OCI-LY1 (cell line): ENCODE data around the gene EMP3.

Source experiments
- H2AFZ ChIP-seq: fragments of 200-600 bp; sonication (generic), shearing (Covaris generic); 2 replicates; pipeline ENCODE4 v1.6.0; 2014; ENCODE audit warnings: antibody characterized with exemption, mild to moderate bottlenecking, low read length
- H3F3A ChIP-seq: fragments of 200-600 bp; sonication (generic), shearing (Covaris generic); 2 replicates; pipeline ENCODE4 v1.6.0; 2014; ENCODE audit warnings: mild to moderate bottlenecking, antibody characterized with exemption, low read length, moderate library complexity; ENCODE audit not compliant: insufficient read depth
- H3K27ac ChIP-seq: fragments of 200-600 bp; sonication (generic); 2 replicates; pipeline ENCODE4 v1.5.1; 2014; ENCODE audit warnings: low read length, mixed run types, mild to moderate bottlenecking, low read depth; ENCODE audit not compliant: poor library complexity, severe bottlenecking
- H3K27me3 ChIP-seq: fragments of 200-600 bp; sonication (generic); 2 replicates; pipeline ENCODE4 v1.6.0; 2014; ENCODE audit warnings: antibody characterized with exemption, mild to moderate bottlenecking, low read length, moderate library complexity; ENCODE audit not compliant: insufficient read depth
- H3K36me3 ChIP-seq: fragments of 200-600 bp; sonication (generic); 2 replicates; pipeline ENCODE4 v1.6.1; 2014; ENCODE audit warnings: mild to moderate bottlenecking, antibody characterized with exemption, low read length, moderate library complexity, mixed read lengths; ENCODE audit not compliant: insufficient read depth
- H3K4me1 ChIP-seq: fragments of 200-600 bp; sonication (generic); 2 replicates; pipeline ENCODE4 v1.5.1; 2014; ENCODE audit warnings: mild to moderate bottlenecking, low read length, moderate library complexity; ENCODE audit not compliant: insufficient read depth, severe bottlenecking
- H3K4me2 ChIP-seq: fragments of 200-600 bp; sonication (generic), shearing (Covaris generic); 2 replicates; pipeline ENCODE4 v1.6.1; 2014; ENCODE audit warnings: low read length
- H3K4me3 ChIP-seq: fragments of 200-600 bp; sonication (generic); 2 replicates; pipeline ENCODE4 v1.5.1; 2014; ENCODE audit warnings: low read length, low read depth, mild to moderate bottlenecking, mixed read lengths; ENCODE audit not compliant: poor library complexity, severe bottlenecking
- H3K79me2 ChIP-seq: fragments of 200-600 bp; shearing (Covaris generic); 2 replicates; pipeline ENCODE4 v1.6.1; 2016; ENCODE audit warnings: mixed run types, low read length, mixed read lengths; ENCODE audit not compliant: insufficient read depth
- H3K9ac ChIP-seq: fragments of 200-600 bp; sonication (generic), shearing (Covaris generic); 2 replicates; pipeline ENCODE4 v1.6.1; 2014; ENCODE audit warnings: mild to moderate bottlenecking, low read length, mixed read lengths
- H3K9me2 ChIP-seq: fragments of 200-600 bp; sonication (generic), shearing (Covaris generic); 2 replicates; pipeline ENCODE4 v1.6.1; 2014; ENCODE audit warnings: low read depth, mild to moderate bottlenecking, low read length, mixed read lengths
- H3K9me3 ChIP-seq: fragments of 200-600 bp; shearing (Covaris generic); 2 replicates; pipeline ENCODE4 v1.6.1; 2014; ENCODE audit warnings: low read length, mixed read lengths
- H4K20me1 ChIP-seq: fragments of 200-600 bp; sonication (generic), shearing (Covaris generic); 2 replicates; pipeline ENCODE4 v1.6.0; 2016; ENCODE audit warnings: mild to moderate bottlenecking, low read length; ENCODE audit not compliant: insufficient read depth
- EZH2 ChIP-seq: fragments of 200-600 bp; sonication (generic), shearing (Covaris generic); IDR thresholded peaks from 2 replicates; pipeline ENCODE4 v1.8.0; 2017; ENCODE audit warnings: borderline replicate concordance, mixed run types, mild to moderate bottlenecking, antibody characterized with exemption, low read length, moderate library complexity, mixed read lengths
- TF ChIP-seq, protein P1 (sequence below): fragments of 200-600 bp; sonication (generic), shearing (Covaris generic); IDR thresholded peaks from 2 replicates; pipeline ENCODE4 v1.5.1; 2017; ENCODE audit warnings: mild to moderate bottlenecking, antibody characterized with exemption, low read length, moderate library complexity, mixed read lengths

EMP3 gene

DNA sequence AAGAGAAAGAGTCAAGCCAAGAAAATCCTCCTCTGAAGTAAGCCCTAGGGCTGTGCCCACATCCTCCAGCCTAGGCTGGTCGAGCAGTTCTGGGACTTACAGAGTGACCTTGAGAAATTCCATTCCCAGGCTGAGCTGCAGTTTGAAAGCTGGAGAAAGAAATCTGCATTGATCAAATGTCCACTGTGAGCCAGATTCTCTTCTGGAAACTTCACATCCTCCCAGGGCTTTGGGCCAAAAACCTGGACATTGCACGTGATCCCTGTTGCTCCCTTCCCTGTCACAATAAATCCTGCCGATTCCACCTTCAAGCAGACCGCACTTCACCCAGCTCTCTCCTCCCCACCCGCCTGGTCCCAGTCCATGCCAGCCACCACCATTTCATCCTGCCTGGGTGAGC, 22.7 kb downstream of the EMP3 start:
- no peaks in the 10 kb centered on the region for H3K79me2 ChIP-seq
- H3K9ac ChIP-seq, result no peak overlapping the region
- H3K36me3 ChIP-seq, result no peaks in the 10 kb centered on the region
- H3K4me2 ChIP-seq, result no peak overlapping the region
- H4K20me1 ChIP-seq, result no peaks in the 10 kb centered on the region
- H3K4me3 ChIP-seq, result no peak overlapping the region
- no peak for TF ChIP-seq EZH2
- TF ChIP-seq, protein P1, sequence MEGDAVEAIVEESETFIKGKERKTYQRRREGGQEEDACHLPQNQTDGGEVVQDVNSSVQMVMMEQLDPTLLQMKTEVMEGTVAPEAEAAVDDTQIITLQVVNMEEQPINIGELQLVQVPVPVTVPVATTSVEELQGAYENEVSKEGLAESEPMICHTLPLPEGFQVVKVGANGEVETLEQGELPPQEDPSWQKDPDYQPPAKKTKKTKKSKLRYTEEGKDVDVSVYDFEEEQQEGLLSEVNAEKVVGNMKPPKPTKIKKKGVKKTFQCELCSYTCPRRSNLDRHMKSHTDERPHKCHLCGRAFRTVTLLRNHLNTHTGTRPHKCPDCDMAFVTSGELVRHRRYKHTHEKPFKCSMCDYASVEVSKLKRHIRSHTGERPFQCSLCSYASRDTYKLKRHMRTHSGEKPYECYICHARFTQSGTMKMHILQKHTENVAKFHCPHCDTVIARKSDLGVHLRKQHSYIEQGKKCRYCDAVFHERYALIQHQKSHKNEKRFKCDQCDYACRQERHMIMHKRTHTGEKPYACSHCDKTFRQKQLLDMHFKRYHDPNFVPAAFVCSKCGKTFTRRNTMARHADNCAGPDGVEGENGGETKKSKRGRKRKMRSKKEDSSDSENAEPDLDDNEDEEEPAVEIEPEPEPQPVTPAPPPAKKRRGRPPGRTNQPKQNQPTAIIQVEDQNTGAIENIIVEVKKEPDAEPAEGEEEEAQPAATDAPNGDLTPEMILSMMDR, result no peak
- H3K9me3 ChIP-seq, result no peaks in the 10 kb centered on the region
- H2AFZ ChIP-seq, result no peak overlapping the region
- no peaks in the 10 kb centered on the region for H3K4me1 ChIP-seq
- no peaks in the 10 kb centered on the region for H3F3A ChIP-seq
- H3K9me2 ChIP-seq, result no peaks in the 10 kb centered on the region
- H3K27ac ChIP-seq, result no peak overlapping the region
- no peaks in the 10 kb centered on the region for H3K27me3 ChIP-seq

DNA sequence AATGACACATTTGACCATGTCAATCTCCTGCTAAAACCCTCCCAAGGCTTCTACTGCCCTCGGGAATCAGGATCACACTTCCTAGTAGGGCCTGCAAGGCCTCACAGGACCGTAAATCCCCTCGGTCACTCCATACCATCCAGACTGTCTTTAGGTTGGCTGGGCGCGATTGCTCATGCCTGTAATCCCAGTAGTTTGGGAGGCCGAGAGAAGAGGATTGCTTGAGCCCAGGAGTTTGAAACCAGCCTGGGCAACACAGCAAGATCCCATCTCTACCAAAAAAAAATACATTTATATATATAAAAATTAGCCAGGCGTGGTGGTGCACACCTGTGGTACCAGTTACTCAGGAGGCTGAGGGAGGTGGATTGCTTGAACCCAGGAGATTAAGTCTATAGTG, 23.4 kb downstream of the EMP3 start:
- H3K27ac ChIP-seq, result no peak overlapping the region
- TF ChIP-seq, protein P1, result no peak
- no peak for TF ChIP-seq EZH2
- no peaks in the 10 kb centered on the region for H3K9me2 ChIP-seq
- no peak overlapping the region for H2AFZ ChIP-seq
- no peaks in the 10 kb centered on the region for H3K27me3 ChIP-seq
- H3K9ac ChIP-seq, result no peak overlapping the region
- no peak overlapping the region for H3K4me3 ChIP-seq
- H3K4me2 ChIP-seq, result no peak overlapping the region
- H3F3A ChIP-seq, result no peaks in the 10 kb centered on the region
- H3K9me3 ChIP-seq, result no peaks in the 10 kb centered on the region
- H3K36me3 ChIP-seq, result no peaks in the 10 kb centered on the region
- no peaks in the 10 kb centered on the region for H3K4me1 ChIP-seq
- H4K20me1 ChIP-seq, result no peaks in the 10 kb centered on the region
- H3K79me2 ChIP-seq, result no peaks in the 10 kb centered on the region

DNA sequence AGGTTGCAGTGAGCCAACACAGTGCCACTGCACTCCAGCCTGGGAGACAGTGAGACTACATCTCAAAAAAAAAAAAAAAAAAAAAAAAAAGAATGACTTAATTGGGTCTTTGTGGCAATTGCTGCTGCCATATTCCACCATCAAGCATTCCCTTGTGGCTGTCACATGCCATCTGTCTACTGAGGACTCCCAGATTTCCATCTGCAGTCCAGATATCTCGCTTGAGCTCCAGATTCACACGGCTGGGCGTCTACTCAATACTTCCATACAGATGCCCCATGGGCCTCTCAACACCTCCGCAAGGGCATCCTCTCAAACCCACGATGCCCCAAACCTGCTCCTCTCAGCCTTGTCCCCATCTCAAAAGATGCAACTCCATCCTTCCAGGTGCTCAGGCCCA, 25.5 kb downstream of the EMP3 start:
- no peaks in the 10 kb centered on the region for H3K4me1 ChIP-seq
- H3K9me3 ChIP-seq, result no peaks in the 10 kb centered on the region
- H3K4me3 ChIP-seq, result no peak overlapping the region
- H3F3A ChIP-seq, result no peaks in the 10 kb centered on the region
- TF ChIP-seq, protein P1, result no peak
- no peak for TF ChIP-seq EZH2
- H3K36me3 ChIP-seq, result no peaks in the 10 kb centered on the region
- no peak overlapping the region for H3K4me2 ChIP-seq
- no peak overlapping the region for H2AFZ ChIP-seq
- no peak overlapping the region for H3K27ac ChIP-seq
- H3K79me2 ChIP-seq, result no peaks in the 10 kb centered on the region
- H4K20me1 ChIP-seq, result no peaks in the 10 kb centered on the region
- H3K27me3 ChIP-seq, result no peaks in the 10 kb centered on the region
- no peaks in the 10 kb centered on the region for H3K9me2 ChIP-seq
- H3K9ac ChIP-seq, result no peak overlapping the region
